Testis (tissue), 3 donors: ENCODE results near the gene RASSF3. TPM values are rescaled to one million over a fixed set of nuclear protein-coding genes. Genes with fewer than 3 reads are reported as not detected.

ENCODE experiments used
- DNase-seq: peaks from one replicate; pipeline ENCODE4 v3.0.0-alpha.2; 2019
- H3K27ac ChIP-seq, 2 donors: fragments of 200-600 bp; sonication (generic); one replicate each; pipeline ENCODE4 v1.5.1; 2019
- H3K27me3 ChIP-seq: fragments of 200-600 bp; sonication (generic); one replicate; pipeline ENCODE4 v1.5.1; 2019
- H3K36me3 ChIP-seq: fragments of 200-600 bp; sonication (generic); one replicate; pipeline ENCODE4 v1.5.1; 2017; ENCODE audit warnings: low read depth; ENCODE audit errors: missing control alignments
- H3K4me1 ChIP-seq: fragments of 200-600 bp; sonication (generic); one replicate; pipeline ENCODE4 v1.5.1; 2019
- H3K4me3 ChIP-seq, 2 donors: fragments of 200-600 bp; sonication (generic); one replicate each; pipeline ENCODE4 v1.5.1; 2017 to 2019
- H3K9me3 ChIP-seq: fragments of 200-600 bp; sonication (generic); one replicate; pipeline ENCODE4 v1.5.1; 2017
- CTCF ChIP-seq, 3 experiments: fragments of 450-650 bp in 2 of 3; fragments of 200-600 bp in 1 of 3; sonication (generic) in 1 of 3; IDR thresholded peaks; one replicate each; pipeline ENCODE4 v1.5.1; 2016 to 2019; ENCODE audit warnings: antibody characterized with exemption in 3 of 3, mild to moderate bottlenecking in 2 of 3, moderate library complexity in 1 of 3
- POLR2A ChIP-seq: fragments of 450-650 bp; IDR thresholded peaks from one replicate; pipeline ENCODE4 v1.6.1; 2017; ENCODE audit warnings: antibody characterized with exemption, mild to moderate bottlenecking, moderate library complexity
- WGBS, 2 donors: methylation state at CpG; one replicate each; pipeline ENCODE4 v1.1.5; 2018; 5-methylcytosine and 5-hydroxymethylcytosine counted together
- intact Hi-C: fragments of 100-400 bp; cut with DNase I; formaldehyde crosslinking; loops from one replicate; pipeline ENCODE4 v1.15.1; 2023; ENCODE audit warnings: low total_unique reads
- polyA plus RNA-seq: library from polyadenylated mRNA; stranded (reverse); fragments of 350-450 nt; fragmentation: Illumina TruSeq; extraction: RNeasy Lipid Tissue Mini Kit (QIAGEN cat#74804); gene quantifications from one replicate; pipeline ENCODE4 v1.2.3, GENCODE V29; 2014; ENCODE audit warnings: low read depth, low replicate concordance; ENCODE audit not compliant: insufficient read depth
- total RNA-seq, 2 donors: library from RNA; depleted of rRNA; stranded (reverse); fragments of >200 nt; gene quantifications; one replicate each; pipeline ENCODE4 v1.2.3, GENCODE V29; 2016

The RASSF3 gene
- total and polyA plus RNA-seq, 3 donors from 2014 or later, result 20.3 to 27.5 (median 26.4) TPM

- no peaks in the 10 kb centered on the region for H3K9me3 ChIP-seq
- intact Hi-C loops, result no loop called here
- no peaks in the 10 kb centered on the region for H3K4me1 ChIP-seq
- 79 to 81% methylated on average over 2 of the region's 2 CpGs for WGBS, 2 donors
- H3K27ac ChIP-seq, result no peak overlapping the region
- no peak overlapping the region for H3K4me3 ChIP-seq
- no peaks in the 10 kb centered on the region for H3K36me3 ChIP-seq
- DNase-seq, result no peak
- TF ChIP-seq CTCF (IDR thresholded peaks at IDR 0.05), result no peak
- no peak for TF ChIP-seq POLR2A
- no peaks in the 10 kb centered on the region for H3K27me3 ChIP-seq
Measured at GRCh38 chr12:64740646-64741045, 130.4 kb downstream of the RASSF3 start.

- no peaks in the 10 kb centered on the region for H3K9me3 ChIP-seq
- no peak for DNase-seq
- WGBS, 2 donors, result 93 to 95% methylated on average over 3 of the region's 3 CpGs
- H3K27me3 ChIP-seq, result no peaks in the 10 kb centered on the region
- no peaks in the 10 kb centered on the region for H3K4me1 ChIP-seq
- no peak overlapping the region for H3K27ac ChIP-seq
- H3K4me3 ChIP-seq, result no peak overlapping the region
- intact Hi-C loops, result no loop called here
- TF ChIP-seq POLR2A (no peak), CTCF (IDR thresholded peaks at IDR 0.05) (no peak)
- H3K36me3 ChIP-seq, result no peaks in the 10 kb centered on the region
Measured at GRCh38 chr12:64742416-64742815, 132.1 kb downstream of the RASSF3 start.

- H3K4me1 ChIP-seq, result no peaks in the 10 kb centered on the region
- no peaks in the 10 kb centered on the region for H3K27me3 ChIP-seq
- H3K4me3 ChIP-seq, result no peak overlapping the region
- DNase-seq, result no peak
- TF ChIP-seq CTCF (IDR thresholded peaks at IDR 0.05) (no peak), POLR2A (no peak)
- intact Hi-C loops, result no loop called here
- WGBS, 2 donors, result 95 to 96% methylated on average over 3 of the region's 3 CpGs
- no peak overlapping the region for H3K27ac ChIP-seq
- no peaks in the 10 kb centered on the region for H3K36me3 ChIP-seq
- no peaks in the 10 kb centered on the region for H3K9me3 ChIP-seq
Measured at GRCh38 chr12:64743206-64743605, 132.9 kb downstream of the RASSF3 start.

- WGBS, 2 donors, result 90 to 92% methylated on average over 5 of the region's 5 CpGs
- H3K9me3 ChIP-seq, result no peaks in the 10 kb centered on the region
- DNase-seq, result no peak
- H3K36me3 ChIP-seq, result no peaks in the 10 kb centered on the region
- TF ChIP-seq POLR2A, result no peak
- no peak for TF ChIP-seq CTCF (IDR thresholded peaks at IDR 0.05)
- no peak overlapping the region for H3K27ac ChIP-seq
- intact Hi-C loops, result no loop called here
- H3K4me1 ChIP-seq, result no peaks in the 10 kb centered on the region
- no peak overlapping the region for H3K4me3 ChIP-seq
- no peaks in the 10 kb centered on the region for H3K27me3 ChIP-seq
Measured at GRCh38 chr12:64744422-64745258, 134.3 kb downstream of the RASSF3 start.
